Esophagus squamous epithelium (tissue), 5 donors: ENCODE data around the gene TAOK2. TPM values are rescaled to one million over a fixed set of nuclear protein-coding genes. Genes with fewer than 3 reads are reported as not detected.
A peak's percentile ranks its signal among the peaks of the same experiment; 100 is the strongest.

ENCODE experiments used
- DNase-seq: peaks from one replicate; lab custom pipeline; 2025; lab: John Stamatoyannopoulos, UW
- H3K27ac ChIP-seq, 4 donors: fragments of 200-600 bp; sonication (generic); one replicate each; pipeline ENCODE4 v1.5.1; 2016 to 2019; ENCODE audit warnings: mild to moderate bottlenecking in 1 of 4
- H3K27me3 ChIP-seq, 4 donors: fragments of 200-600 bp; sonication (generic); 1 replicate in 3 of 4; 2 replicates in 1 of 4; pipeline versions ENCODE4 v1.5.1 to v1.6.0; 2017 to 2021; ENCODE audit warnings: antibody characterized with exemption in 1 of 4
- H3K36me3 ChIP-seq, 3 donors: fragments of 200-600 bp; sonication (generic); one replicate each; pipeline ENCODE4 v1.5.1; 2016 to 2019
- H3K4me1 ChIP-seq, 3 donors: fragments of 200-600 bp; sonication (generic); one replicate each; pipeline ENCODE4 v1.5.1; 2017 to 2019
- H3K4me3 ChIP-seq, 4 donors: fragments of 200-600 bp; sonication (generic); 1 replicate in 3 of 4; 2 replicates in 1 of 4; pipeline ENCODE4 v1.5.1; 2016 to 2019; ENCODE audit warnings: mild to moderate bottlenecking in 2 of 4, moderate library complexity in 1 of 4
- H3K9me3 ChIP-seq, 3 donors: fragments of 200-600 bp; sonication (generic); one replicate each; pipeline ENCODE4 v1.5.1; 2016 to 2019
- CTCF ChIP-seq, 6 experiments: fragments of 450-650 bp in 4 of 6; fragments of 200-600 bp in 2 of 6; sonication (generic) in 2 of 6; IDR thresholded peaks; one replicate each; pipeline ENCODE4 v1.5.1; 2016 to 2019; ENCODE audit warnings: antibody characterized with exemption in 6 of 6, mild to moderate bottlenecking in 4 of 6, moderate library complexity in 4 of 6
- POLR2A ChIP-seq, 4 donors: fragments of 450-650 bp; IDR thresholded peaks; one replicate each; pipeline ENCODE4 v1.6.1; 2017; ENCODE audit warnings: antibody characterized with exemption in 4 of 4, mild to moderate bottlenecking in 4 of 4, moderate library complexity in 3 of 4
- WGBS, 2 donors: methylation state at CpG; one replicate each; pipeline ENCODE4 v1.1.5; 2018; 5-methylcytosine and 5-hydroxymethylcytosine counted together
- intact Hi-C: fragments of 100-400 bp; cut with DNase I; formaldehyde crosslinking; loops from one replicate; pipeline ENCODE4 v1.15.0; 2022
- total RNA-seq, 4 donors: library from RNA; depleted of rRNA; stranded (reverse); fragments of >200 nt; gene quantifications; one replicate each; pipeline ENCODE4 v1.1.0, GENCODE V29; 2016
- donor health status: DM: yes; HTN: yes; CAD: no.

The TAOK2 gene
- total RNA-seq = 10 to 100 TPM; 26.8 to 33.7 (median 30.4) TPM

GRCh38 chr16:29973384-29974246 is at the start of gene TAOK2:
Gene TAOK2 (plus strand): TSS chr16:29973868. CDS start chr16:29977773, 3,905 bp downstream.
- 2 to 14% methylated on average over 7 to 21 of the region's 75 CpGs for WGBS, 2 donors
- TF ChIP-seq POLR2A (IDR thresholded peaks at IDR 0.05) (peak in 3 of 4 donors; percentile 13 to 78 (median 49)), CTCF (IDR thresholded peaks at IDR 0.05) (peak in 1 of 6 experiments; percentile 32)
- peak within 1 kb of the TSS; percentile 74 to 94 (median 92) for H3K4me3 ChIP-seq
- intact Hi-C loops = no loop called here
- peak; percentile 90 for DNase-seq
- no peaks in the 10 kb centered on the region for H3K9me3 ChIP-seq
- peaks cover under 1 to 48% (median 16%) of the 10 kb centered on the region in 3 donors for H3K36me3 ChIP-seq
- H3K4me1 ChIP-seq = peaks cover 12 to 54% (median 23%) of the 10 kb centered on the region in 3 donors
- peak within 1 kb of the TSS; percentile 89 to 97 (median 92) for H3K27ac ChIP-seq
- H3K27me3 ChIP-seq = no peaks in the 10 kb centered on the region

GRCh38 chr16:29925105-29925756 is 48.4 kb upstream of the TAOK2 start:
- intact Hi-C loops = no loop called here
- 0 to 9% methylated on average over 7 to 9 of the region's 9 CpGs for WGBS, 2 donors
- Histone ChIP-seq H3K27ac (peak overlapping the region in 3 of 4 donors; percentile 84 to 92 (median 85)), H3K27me3 (no peaks in the 10 kb centered on the region), H3K9me3 (no peaks in the 10 kb centered on the region), H3K36me3 (peaks cover 0 to 35% (median 7%) of the 10 kb centered on the region in 3 donors), H3K4me1 (peaks cover 15 to 31% (median 16%) of the 10 kb centered on the region in 3 donors), H3K4me3 (peak overlapping the region; percentile 70 to 91 (median 84))
- DNase-seq = no peak
- no peak for TF ChIP-seq CTCF (IDR thresholded peaks at IDR 0.05)
- TF ChIP-seq POLR2A (IDR thresholded peaks at IDR 0.05) = no peak

- 0 to 1% methylated on average over 23 to 33 of the region's 89 CpGs for WGBS, 2 donors
- intact Hi-C loops = no loop called here
Measured at GRCh38 chr16:29925781-29926710, 47.6 kb upstream of the TAOK2 start, which contains the start of gene KCTD13. Gene KCTD13 (minus strand): TSS chr16:29926226. CDS start chr16:29926033, 193 bp downstream.

GRCh38 chr16:29926711-29927052 is 47.0 kb upstream of the TAOK2 start:
- Histone ChIP-seq H3K9me3 (no peaks in the 10 kb centered on the region), H3K36me3 (peaks cover 0 to 21% (median 7%) of the 10 kb centered on the region in 3 donors), H3K27ac (peak overlapping the region; percentile 84 to 92 (median 87)), H3K4me1 (peaks cover 15 to 31% (median 16%) of the 10 kb centered on the region in 3 donors), H3K27me3 (no peaks in the 10 kb centered on the region), H3K4me3 (peak overlapping the region; percentile 70 to 91 (median 84))
- TF ChIP-seq POLR2A (IDR thresholded peaks at IDR 0.05) (no peak), CTCF (IDR thresholded peaks at IDR 0.05) (no peak)
- intact Hi-C loops = no loop called here
- no peak for DNase-seq
- WGBS, 2 donors = 4 to 5% methylated on average over 12 of the region's 12 CpGs

More at GRCh38 chr16:29925781-29926710, 47.6 kb upstream of the TAOK2 start, which contains the start of gene KCTD13:
- Histone ChIP-seq H3K36me3 (peaks cover 0 to 27% (median 7%) of the 10 kb centered on the region in 3 donors), H3K27me3 (no peaks in the 10 kb centered on the region), H3K4me1 (peaks cover 15 to 31% (median 16%) of the 10 kb centered on the region in 3 donors), H3K9me3 (no peaks in the 10 kb centered on the region), H3K4me3 (peak within 1 kb of the TSS; percentile 70 to 91 (median 84)), H3K27ac (peak within 1 kb of the TSS; percentile 84 to 92 (median 87))
- peak; percentile 27 for DNase-seq
- TF ChIP-seq POLR2A (IDR thresholded peaks at IDR 0.05) (peak in 3 of 4 donors; percentile 36 to 83 (median 64)), CTCF (IDR thresholded peaks at IDR 0.05) (peak in 1 of 6 experiments; percentile 24)
